ENCODE data around the gene GLIPR1.
"Not testable (repeated sequence)": the region's sequence is repeated elsewhere in the genome, so short reads cannot be mapped to it uniquely, and the experiment has no call there.

GLIPR1 gene

DNA sequence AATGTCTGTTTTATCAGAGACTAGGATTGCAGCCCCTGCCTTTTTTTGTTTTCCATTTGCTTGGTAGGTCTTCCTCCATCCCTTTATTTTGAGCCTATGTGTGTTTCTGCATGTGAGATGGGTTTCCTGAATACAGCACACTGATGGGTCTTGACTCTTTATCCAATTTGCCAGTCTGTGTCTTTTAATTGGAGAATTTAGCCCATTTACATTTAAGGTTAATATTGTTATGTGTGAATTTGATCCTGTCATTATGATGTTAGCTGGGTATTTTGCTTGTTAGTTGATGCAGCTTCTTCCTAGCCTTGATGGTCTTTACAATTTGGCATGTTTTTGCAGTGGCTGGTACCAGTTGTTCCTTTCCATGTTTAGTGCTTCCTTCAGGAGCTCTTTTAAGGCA lies 40.7 kb downstream of the GLIPR1 start:
- DNase-seq (ENCODE audit: low read depth) = not testable (repeated sequence)

DNA sequence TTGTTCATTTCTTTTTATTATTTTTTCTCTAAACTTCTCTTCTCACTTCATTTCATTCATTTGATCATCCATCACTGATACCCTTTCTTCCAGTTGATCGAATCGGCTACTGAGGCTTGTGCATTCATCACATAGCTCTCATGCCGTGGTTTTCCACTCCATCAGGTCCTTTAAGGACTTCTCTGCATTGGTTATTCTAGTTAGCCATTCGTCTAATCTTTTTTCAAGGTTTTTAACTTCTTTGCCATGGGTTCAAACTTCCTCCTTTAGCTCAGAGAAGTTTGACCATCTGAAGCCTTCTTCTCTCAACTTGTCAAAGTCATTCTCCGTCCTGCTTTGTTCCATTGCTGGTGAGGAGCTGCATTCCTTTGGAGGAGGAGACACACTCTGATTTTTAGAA lies 41.6 kb downstream of the GLIPR1 start:
- DNase-seq (ENCODE audit: low read depth) = not testable (repeated sequence)

DNA sequence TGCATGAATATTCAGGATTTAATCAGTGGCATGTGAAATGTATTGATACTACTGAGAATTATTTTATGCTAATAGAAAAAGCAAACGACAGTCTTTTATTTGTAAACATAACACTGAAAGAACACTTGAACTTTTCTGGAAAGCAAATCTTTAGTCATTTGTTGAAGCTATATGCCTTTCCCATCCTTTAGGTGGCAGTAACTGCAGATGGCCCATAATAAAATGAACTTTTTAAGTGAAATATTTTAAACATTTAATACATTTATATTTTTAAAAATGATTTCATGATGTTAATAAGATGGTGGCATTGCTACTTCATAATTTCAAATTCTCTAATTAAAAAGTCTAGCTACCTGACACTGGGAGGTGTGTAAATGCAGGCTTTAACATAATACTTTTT lies 44.7 kb downstream of the GLIPR1 start:
- no peak for DNase-seq (ENCODE audit: low read depth)

DNA sequence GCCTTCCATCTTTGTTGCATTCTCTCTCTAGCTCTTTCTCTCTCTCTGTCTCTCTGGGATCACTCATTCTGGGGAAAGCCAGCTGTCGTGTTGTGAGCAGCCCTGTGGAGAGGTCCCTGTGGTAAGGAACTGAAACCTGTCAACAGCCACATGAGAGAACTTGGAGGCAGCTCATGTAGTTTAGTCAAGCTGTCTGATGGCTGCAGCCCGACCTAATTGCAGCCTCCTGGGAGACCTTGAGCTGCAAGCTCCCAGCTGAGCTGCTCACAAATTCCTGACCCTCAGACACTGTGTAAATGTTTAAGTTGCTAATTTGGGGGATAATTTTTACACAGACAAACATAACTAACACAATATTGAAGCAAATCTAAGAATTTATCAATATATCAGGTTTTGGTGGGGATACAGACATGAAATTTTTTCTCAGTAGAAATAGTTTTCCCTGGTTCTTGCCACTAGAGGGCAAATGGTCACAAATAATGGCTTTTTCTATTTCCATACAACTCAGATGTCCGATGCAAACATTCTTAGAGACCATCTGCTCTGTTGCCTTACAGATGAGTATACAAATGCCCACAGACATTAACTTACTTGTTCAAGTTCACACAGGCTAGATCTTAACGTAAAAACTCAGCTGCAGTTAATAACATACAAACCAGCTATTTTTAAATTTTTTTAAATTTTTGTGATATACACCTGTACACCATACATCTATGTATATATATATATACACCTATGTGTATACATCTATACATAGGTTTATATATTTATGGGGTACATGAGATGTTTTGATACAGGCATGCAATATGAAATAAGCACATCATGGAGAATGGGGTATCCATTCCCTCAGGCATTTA lies 46.3 kb downstream of the GLIPR1 start:
- peak; percentile 59 for DNase-seq (ENCODE audit: low read depth)

DNA sequence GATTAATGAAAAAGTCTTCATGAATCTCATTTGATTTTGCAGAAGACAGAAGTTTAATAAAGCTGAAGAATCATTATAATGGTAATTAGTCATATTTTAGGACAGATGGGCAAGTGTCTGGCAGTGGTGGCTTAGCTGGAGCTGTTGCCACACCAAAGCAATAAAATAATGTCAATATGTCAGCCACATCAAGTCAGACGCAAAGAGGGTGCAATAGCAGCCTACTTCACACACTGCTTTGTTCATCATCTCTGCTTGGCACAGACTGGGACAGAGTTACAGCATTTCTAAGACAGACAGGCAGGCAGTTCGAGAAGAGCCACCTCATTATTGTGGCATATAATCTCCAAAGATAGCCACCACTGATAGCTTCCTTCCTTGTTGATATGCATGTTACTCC lies 47.7 kb downstream of the GLIPR1 start:
- no peak for DNase-seq (ENCODE audit: low read depth)

DNA sequence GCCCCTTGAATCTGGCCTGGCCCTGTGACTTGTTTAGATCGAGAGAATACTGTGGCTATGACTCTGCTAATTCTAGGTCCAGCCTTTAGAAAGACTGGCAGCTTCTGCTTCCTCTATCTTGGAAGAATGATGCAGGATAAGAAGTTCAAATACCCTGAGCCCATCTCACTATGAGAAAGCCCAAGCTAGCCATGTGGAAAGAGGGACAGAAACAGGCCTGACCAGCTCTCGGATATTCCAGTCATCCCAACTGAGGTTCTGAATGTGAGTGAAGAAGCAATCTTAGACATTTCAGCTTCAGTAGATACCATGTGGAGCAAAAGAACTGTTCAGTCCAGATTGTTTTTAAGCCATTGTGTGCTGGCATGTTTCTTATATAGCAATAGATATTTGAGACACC lies 48.1 kb downstream of the GLIPR1 start:
- DNase-seq (ENCODE audit: low read depth) = no peak

DNA sequence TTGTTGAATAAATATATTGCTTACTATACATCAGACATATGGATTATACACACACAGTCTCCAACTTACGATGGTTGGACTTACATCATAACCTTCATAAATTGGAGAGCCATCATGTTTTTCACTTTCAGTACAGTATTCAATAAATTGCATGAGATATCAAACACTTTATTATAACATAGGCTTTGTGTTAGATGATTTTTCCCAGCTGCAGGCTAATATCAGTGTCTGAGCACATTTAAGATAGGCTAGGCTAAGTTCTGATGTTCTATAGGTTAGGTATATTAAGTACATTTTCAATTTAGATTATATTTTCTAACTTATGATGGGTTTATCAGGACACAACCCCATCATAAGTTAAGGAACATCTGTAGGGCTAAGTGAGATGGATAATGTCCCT lies 48.8 kb downstream of the GLIPR1 start:
- DNase-seq (ENCODE audit: low read depth) = no peak

DNA sequence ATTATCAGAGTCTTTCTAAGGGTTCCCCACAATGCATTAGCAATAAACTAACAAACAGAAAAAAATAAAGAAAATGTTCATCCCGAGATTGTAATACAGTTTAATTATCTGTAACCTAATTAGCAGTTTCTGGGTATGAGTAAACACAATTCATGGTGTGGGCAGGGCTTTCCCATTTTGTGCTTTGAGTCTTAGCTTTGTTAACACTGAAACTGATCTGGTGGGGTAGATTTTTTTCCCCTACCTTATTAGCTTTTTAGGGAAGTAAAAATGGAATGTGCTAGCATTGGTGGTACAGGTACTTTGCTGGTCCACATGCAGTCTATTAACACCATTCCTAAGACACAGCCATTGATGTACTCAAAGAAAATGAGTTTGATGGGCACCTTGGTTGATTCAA lies 49.3 kb downstream of the GLIPR1 start:
- DNase-seq (ENCODE audit: low read depth) = no peak

DNA sequence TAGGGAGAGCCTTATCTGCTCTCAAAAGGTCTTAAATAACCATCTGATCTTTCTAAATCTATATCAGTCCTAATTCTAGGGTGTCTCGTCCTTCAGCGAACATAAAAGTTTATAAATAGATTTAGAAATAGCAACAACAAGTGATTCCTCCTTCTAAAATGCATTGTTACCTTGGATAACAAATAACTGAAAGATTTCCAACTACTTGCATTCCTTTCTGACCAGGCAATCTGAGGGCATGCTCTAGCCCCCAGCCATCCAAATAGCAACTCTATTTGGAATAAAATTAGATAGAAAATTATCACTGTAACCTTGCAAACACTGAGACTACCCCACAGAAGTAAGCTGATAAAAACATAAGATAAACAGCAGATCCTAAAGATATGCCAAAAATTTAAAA lies 52.7 kb downstream of the GLIPR1 start:
- no peak for DNase-seq (ENCODE audit: low read depth)

DNA sequence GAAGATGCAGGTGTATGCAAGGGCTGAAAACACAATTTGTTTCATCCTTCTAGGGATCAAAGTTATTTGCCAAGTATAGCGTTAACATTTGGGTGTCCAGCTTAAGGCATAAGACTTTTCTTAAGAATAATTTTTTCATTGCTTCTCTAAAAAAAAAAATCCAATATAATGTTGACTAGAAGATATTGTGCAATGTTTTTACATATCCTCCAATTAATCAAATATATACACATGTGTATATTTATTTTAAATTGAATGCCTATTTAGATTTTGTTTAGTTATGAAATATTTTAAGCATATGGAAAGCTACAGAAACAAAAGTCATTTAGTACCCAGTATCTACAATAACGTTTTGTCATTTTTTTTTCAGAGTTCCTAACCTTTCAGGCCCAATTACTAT lies 59.3 kb downstream of the GLIPR1 start:
- DNase-seq (ENCODE audit: low read depth) = no peak

DNA sequence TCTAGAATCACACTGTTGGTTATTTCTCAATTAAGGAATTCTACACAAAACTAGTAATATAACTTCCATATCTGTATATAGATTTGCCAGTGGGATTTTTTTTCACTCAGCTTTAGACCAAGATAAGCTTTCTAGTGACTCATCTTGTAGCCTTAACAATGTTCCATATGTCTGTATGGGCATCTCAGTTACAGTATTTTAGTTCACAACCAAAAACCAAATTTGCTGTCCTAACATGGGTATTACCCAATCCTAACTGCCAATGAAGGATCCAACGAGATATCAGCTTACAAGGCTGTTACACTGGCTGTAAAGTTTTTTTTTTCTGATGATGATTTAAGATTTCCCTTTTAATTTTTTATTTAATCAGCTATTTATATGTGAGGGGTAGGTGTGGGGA lies 62.4 kb downstream of the GLIPR1 start:
- peak; percentile 58 for DNase-seq (ENCODE audit: low read depth)

DNA sequence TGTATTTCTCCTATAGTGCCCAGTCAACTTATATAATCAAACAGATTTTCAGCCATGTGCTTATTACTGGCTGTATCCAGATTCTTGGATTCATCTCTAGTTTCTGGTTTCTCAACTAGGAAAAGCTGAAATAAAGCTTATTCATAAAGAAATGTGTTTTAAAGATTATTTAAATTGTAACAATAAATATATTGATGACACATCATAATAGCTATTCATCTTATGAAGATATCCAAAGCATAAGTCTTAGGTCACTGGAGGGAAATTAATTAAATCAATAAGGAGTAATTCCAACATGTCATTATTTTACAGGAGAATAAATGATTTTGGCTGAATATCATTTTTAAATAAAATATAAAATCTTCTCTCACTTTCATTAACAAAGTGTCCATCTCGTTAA lies 63.0 kb downstream of the GLIPR1 start:
- no peak for DNase-seq (ENCODE audit: low read depth)

DNA sequence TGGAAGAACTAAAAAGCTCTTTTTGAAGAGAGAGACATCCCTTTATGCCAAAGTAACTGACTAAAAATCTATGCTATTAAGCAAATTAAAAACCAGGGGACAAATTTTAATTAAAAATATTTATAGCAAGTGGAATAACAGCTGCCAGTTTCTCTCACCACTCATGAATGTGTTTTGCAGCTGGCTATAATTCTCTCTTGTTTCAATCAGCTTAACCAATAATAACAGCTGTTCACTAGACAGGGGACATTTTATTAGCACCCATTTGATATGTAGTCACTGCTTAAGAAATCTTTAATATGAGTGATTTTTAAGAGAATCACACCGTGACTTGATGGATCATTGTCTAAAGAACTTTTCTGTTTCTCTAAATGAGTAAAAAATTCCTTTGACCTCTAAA lies 65.1 kb downstream of the GLIPR1 start:
- no peak for DNase-seq (ENCODE audit: low read depth)

DNA sequence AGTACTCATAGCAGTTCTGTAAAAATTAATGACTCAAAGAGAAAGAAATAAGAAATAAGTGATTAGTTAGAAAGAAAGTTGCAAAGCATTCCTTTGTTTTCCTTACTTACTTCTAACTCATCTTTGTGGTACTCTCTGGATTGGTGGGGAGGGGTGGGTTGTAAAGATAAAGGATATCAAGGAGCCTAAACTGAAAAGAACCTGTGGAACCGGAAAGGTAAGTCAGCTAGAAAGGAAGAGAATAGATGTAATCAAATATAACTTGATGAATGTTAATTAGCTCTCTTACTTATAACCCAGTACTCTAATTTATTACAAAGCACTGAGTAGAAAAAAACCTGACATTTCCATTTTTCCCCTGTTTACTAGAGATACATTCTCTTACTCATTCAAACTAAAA lies 68.3 kb downstream of the GLIPR1 start:
- DNase-seq (ENCODE audit: low read depth) = no peak

DNA sequence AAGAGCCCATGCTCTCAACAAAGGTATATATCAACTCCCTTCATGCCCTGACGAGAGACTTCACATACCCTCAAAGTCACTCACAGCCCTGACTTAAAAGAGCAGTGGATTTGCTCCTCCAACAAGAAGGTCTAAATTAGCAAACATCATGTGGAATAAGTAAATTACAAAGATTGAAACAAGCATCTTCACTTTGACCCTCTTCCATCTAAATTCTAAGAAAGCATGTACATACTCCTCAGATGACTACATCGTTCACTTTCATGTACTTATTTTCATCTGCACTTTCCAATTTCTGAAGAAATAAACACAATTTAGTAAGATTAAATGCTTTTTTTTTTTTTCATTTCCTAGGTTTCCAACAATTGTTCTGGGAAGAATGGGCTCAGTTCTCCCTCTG lies 69.4 kb downstream of the GLIPR1 start:
- no peak for DNase-seq (ENCODE audit: low read depth)

DNA sequence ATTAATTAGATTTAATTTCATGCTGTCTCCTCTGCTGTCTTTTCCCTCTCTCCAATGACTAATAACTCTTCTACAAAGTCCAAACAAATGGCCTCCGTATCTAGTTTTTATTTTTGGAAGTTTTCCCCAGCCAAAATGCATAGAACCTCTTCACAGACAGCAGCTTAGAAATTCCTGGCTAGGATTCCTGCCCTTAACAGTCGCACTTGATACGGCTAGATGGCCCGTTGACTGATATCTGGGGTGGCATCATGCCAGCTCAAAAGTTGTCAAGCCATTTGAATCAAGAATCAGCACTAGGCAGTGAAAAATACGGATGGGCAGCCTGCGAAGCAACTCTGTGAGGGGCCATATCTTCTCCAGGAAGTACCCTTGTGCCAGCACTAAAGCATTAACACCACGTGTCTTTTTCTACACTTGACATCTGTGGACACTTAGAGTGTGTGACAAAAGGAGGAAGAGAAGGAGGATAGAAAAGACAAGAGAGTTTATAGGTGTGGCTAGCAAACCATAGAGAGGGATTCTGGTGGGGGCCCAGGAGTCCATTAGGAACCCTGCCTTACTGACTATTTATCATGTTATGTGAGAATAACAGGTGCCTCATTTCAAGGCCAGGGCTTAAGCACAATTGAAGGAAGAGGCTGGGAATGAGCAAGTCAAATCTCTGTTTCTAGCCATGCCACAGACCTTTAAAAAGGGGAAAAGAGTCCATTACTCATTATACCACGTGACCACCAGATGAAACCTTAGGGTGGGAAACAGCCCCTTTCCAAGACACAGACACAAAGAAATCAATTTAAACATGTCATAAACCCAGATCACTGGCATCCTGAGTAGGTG lies 70.1 kb downstream of the GLIPR1 start:
- no peak for DNase-seq (ENCODE audit: low read depth)

DNA sequence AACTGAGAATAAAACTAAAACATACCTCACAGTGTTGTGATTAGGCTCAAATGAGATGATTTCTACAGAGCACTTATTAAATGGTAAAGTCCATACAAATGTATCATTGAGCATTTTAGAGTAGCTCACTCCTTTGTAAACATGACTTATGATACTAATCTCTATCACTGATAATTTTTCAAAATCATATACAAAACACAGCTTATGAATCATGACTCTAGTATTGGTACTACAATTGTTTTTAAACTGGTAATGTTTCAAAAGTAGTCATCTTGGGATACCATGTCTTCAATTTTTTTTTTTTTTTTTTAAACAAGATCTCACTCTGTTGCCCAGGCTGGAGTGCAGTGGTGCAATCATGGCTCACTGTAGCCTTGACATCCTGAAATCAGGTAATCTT lies 70.9 kb downstream of the GLIPR1 start:
- DNase-seq (ENCODE audit: low read depth) = no peak

DNA sequence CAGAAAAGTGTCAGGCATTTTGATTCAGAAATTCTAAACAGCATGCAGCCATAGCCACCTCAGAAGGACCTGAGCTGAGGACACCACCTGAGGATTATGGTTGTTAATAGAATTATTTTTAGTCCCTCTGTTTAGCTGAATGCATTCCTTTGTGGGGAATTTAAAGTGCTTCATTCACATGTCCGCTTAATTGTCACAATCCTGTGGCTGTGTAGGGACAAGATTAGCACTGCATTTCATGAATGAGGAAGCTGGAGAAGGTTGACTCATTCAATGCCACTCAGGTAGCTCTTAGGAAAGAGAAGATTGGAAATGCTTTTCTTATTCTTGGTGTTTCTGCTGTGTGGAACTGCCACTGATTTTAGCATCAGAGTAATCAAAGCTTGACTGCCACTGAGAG lies 72.8 kb downstream of the GLIPR1 start:
- no peak for DNase-seq (ENCODE audit: low read depth)
